Loucy (cell line): Measurements from ENCODE around the gene TAAR9.

ENCODE experiments used
- H2AFZ ChIP-seq: fragments of 200-600 bp; sonication (generic); 2 replicates; pipeline ENCODE4 v1.6.0; 2016; ENCODE audit warnings: antibody characterized with exemption, mild to moderate bottlenecking, low read length, moderate library complexity
- H3F3A ChIP-seq: fragments of 200-600 bp; 2 replicates; pipeline ENCODE4 v1.6.0; 2016; ENCODE audit warnings: antibody characterized with exemption, low read depth, mild to moderate bottlenecking
- H3K27me3 ChIP-seq: fragments of 200-600 bp; sonication (generic); 2 replicates; pipeline ENCODE4 v1.6.1; 2014; ENCODE audit warnings: low read length, mild to moderate bottlenecking; ENCODE audit not compliant: insufficient read depth, poor library complexity, severe bottlenecking
- H3K36me3 ChIP-seq: fragments of 200-600 bp; sonication (generic); 2 replicates; pipeline ENCODE4 v1.6.1; 2016; ENCODE audit warnings: low read length; ENCODE audit not compliant: insufficient read depth
- H3K4me1 ChIP-seq: fragments of 200-600 bp; sonication (generic); 2 replicates; pipeline ENCODE4 v1.5.1; 2014; ENCODE audit warnings: low read length, mild to moderate bottlenecking; ENCODE audit not compliant: insufficient read depth, poor library complexity, severe bottlenecking
- H3K4me2 ChIP-seq: fragments of 200-600 bp; sonication (generic); 2 replicates; pipeline ENCODE4 v1.6.0; 2014; ENCODE audit warnings: antibody characterized with exemption, low read length, low read depth, mild to moderate bottlenecking; ENCODE audit not compliant: poor library complexity, severe bottlenecking
- H3K4me3 ChIP-seq: fragments of 200-600 bp; sonication (generic); 2 replicates; pipeline ENCODE4 v1.5.1; 2014; ENCODE audit warnings: low read length, mild to moderate bottlenecking, mixed read lengths; ENCODE audit not compliant: poor library complexity, severe bottlenecking
- H3K79me2 ChIP-seq: fragments of 200-600 bp; sonication (generic); 2 replicates; pipeline ENCODE4 v1.6.1; 2014; ENCODE audit warnings: low read length; ENCODE audit not compliant: insufficient read depth
- H3K9ac ChIP-seq: fragments of 200-600 bp; sonication (generic); 2 replicates; pipeline ENCODE4 v1.6.0; 2014; ENCODE audit warnings: mild to moderate bottlenecking, low read depth, low read length, moderate library complexity; ENCODE audit not compliant: poor library complexity, severe bottlenecking
- H3K9me2 ChIP-seq: fragments of 200-600 bp; sonication (generic); replicated peaks from 2 replicates; pipeline ENCODE4 v1.6.1; 2016; ENCODE audit warnings: low read depth, low read length, mixed read lengths
- H3K9me3 ChIP-seq: fragments of 200-600 bp; sonication (generic); 2 replicates; pipeline ENCODE4 v1.6.1; 2014; ENCODE audit warnings: mild to moderate bottlenecking, antibody characterized with exemption, low read length, low read depth; ENCODE audit not compliant: insufficient read depth
- H4K20me1 ChIP-seq: fragments of 200-600 bp; sonication (generic); 2 replicates; pipeline ENCODE4 v1.6.0; 2014; ENCODE audit warnings: antibody characterized with exemption, low read length, mild to moderate bottlenecking; ENCODE audit not compliant: insufficient read depth, poor library complexity, severe bottlenecking
- CTCF ChIP-seq: fragments of 200-600 bp; sonication (generic); conservative IDR thresholded peaks from 2 replicates; pipeline ENCODE4 v1.5.1; 2014; ENCODE audit warnings: mild to moderate bottlenecking, antibody characterized with exemption, low read length
- EZH2phosphoT487 ChIP-seq: fragments of 200-600 bp; IDR thresholded peaks from 2 replicates; pipeline ENCODE4 v1.6.1; 2018; ENCODE audit warnings: antibody characterized with exemption, mild to moderate bottlenecking, moderate library complexity, borderline replicate concordance

The TAAR9 gene

GRCh38 chr6:132525866-132526265 lies 12.2 kb upstream of the TAAR9 start:
- Histone ChIP-seq H2AFZ (no peak overlapping the region), H3K4me2 (no peak overlapping the region), H3F3A (no peaks in the 10 kb centered on the region), H4K20me1 (no peaks in the 10 kb centered on the region), H3K4me3 (no peak overlapping the region), H3K9me2 (no peaks in the 10 kb centered on the region), H3K79me2 (no peaks in the 10 kb centered on the region), H3K4me1 (no peaks in the 10 kb centered on the region), H3K27me3 (no peaks in the 10 kb centered on the region), H3K9ac (no peak overlapping the region), H3K9me3 (no peaks in the 10 kb centered on the region), H3K36me3 (no peaks in the 10 kb centered on the region)
- TF ChIP-seq EZH2phosphoT487 (no peak), CTCF (no peak)

- H3K4me1 ChIP-seq: no peaks in the 10 kb centered on the region
- no peaks in the 10 kb centered on the region for H4K20me1 ChIP-seq
- H3K27me3 ChIP-seq: no peaks in the 10 kb centered on the region
- no peak overlapping the region for H3K9ac ChIP-seq
- no peak for TF ChIP-seq CTCF
- no peak for TF ChIP-seq EZH2phosphoT487
- H3K9me2 ChIP-seq: no peaks in the 10 kb centered on the region
- H3K79me2 ChIP-seq: no peaks in the 10 kb centered on the region
- H3K4me2 ChIP-seq: no peak overlapping the region
- no peaks in the 10 kb centered on the region for H3K36me3 ChIP-seq
- H3F3A ChIP-seq: no peaks in the 10 kb centered on the region
- no peak overlapping the region for H3K4me3 ChIP-seq
- H3K9me3 ChIP-seq: no peaks in the 10 kb centered on the region
- no peak overlapping the region for H2AFZ ChIP-seq
Observed at GRCh38 chr6:132526461-132526860, 11.6 kb upstream of the TAAR9 start.

- no peaks in the 10 kb centered on the region for H3K27me3 ChIP-seq
- H3K4me2 ChIP-seq: no peak overlapping the region
- no peaks in the 10 kb centered on the region for H3F3A ChIP-seq
- H3K9me3 ChIP-seq: no peaks in the 10 kb centered on the region
- H3K9me2 ChIP-seq: no peaks in the 10 kb centered on the region
- H3K9ac ChIP-seq: no peak overlapping the region
- no peak for TF ChIP-seq EZH2phosphoT487
- TF ChIP-seq CTCF: no peak
- H3K4me1 ChIP-seq: no peaks in the 10 kb centered on the region
- no peaks in the 10 kb centered on the region for H4K20me1 ChIP-seq
- H3K36me3 ChIP-seq: no peaks in the 10 kb centered on the region
- no peaks in the 10 kb centered on the region for H3K79me2 ChIP-seq
- H2AFZ ChIP-seq: no peak overlapping the region
- no peak overlapping the region for H3K4me3 ChIP-seq
Observed at GRCh38 chr6:132527791-132528190, 10.3 kb upstream of the TAAR9 start.
